Left lobe of liver (tissue), 2 donors: ENCODE data around the gene A2ML1. TPM values are rescaled to one million over a fixed set of nuclear protein-coding genes. Genes with fewer than 3 reads are reported as not detected.
A peak's percentile ranks its signal among the peaks of the same experiment; 100 is the strongest.
"Not testable (repeated sequence)": the region's sequence is repeated elsewhere in the genome, so short reads cannot be mapped to it uniquely, and the experiment has no call there.

Experiments
- ATAC-seq: fragments of 200-7000 bp; cut with Tn5 transposase; one replicate; pipeline ENCODE4 v1.9.1; 2020; ENCODE audit warnings: mild to moderate bottlenecking, moderate library complexity
- DNase-seq: peaks from one replicate; pipeline ENCODE4 v3.0.0-alpha.2; 2020; ENCODE audit warnings: low spot score
- total RNA-seq: library from RNA; stranded (reverse); gene quantifications from one replicate; pipeline ENCODE4 v1.2.1, GENCODE V29; 2021
- donor health status: DM: no; HTN: no; CAD: no; lungs with moderate emphysema.
- donor health status: DM: no; HTN: yes; CAD: no.

A2ML1 gene
- total RNA-seq, 1 donor from 2014 or later: not detected

DNA sequence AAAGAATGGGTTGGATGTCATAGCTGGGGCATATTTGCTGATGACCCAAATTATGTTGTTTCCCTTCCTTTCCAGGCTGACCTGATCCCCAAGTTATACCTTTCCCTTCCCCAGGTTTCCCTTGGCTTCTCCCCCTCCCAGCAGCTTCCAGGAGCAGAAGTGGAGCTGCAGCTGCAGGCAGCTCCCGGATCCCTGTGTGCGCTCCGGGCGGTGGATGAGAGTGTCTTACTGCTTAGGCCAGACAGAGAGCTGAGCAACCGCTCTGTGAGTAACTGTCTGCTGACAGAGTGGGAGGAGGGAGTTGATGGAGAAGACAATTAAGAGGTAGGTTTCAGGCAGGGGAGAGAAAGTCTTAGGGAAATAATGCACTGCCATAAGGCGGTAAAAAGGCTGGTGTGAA is 25.0 kb downstream of the A2ML1 start:
- ATAC-seq (no peak), DNase-seq (no peak)

DNA sequence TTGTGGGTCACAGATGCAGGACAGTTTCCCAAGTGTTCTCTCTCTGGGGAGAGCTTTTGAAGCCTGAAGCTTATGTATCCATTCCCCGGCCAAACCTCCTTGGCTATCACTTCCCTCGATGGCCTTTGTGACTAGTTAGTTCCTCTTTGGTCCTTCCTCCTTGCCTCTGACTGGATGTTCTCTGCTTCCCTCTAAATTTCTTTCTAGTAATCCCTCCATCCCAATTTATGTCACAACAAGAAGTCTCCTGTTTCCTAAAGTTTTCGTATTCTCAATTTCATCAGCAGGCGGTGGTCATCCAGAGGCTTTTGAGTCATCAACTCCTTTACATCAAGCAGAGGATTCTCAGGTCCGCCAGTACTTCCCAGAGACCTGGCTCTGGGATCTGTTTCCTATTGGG is 27.5 kb downstream of the A2ML1 start:
- ATAC-seq: no peak
- no peak for DNase-seq

DNA sequence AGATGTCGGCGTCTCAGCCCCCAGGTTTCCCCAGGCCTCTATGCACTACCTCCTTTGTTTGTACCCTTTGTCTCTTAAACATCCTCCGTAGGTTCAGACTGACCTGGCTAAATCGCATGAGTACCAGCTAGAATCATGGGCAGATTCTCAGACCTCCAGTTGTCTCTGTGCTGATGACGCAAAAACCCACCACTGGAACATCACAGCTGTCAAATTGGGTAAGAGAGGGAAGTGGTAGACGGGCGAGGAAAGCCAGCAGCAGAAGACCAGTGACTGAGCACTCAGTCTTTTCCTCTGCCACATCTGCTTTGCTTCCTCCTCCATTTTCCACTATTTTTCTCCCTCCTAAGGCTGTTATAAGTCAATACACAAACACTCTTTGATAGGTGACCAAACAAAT is 29.7 kb downstream of the A2ML1 start:
- ATAC-seq: no peak
- DNase-seq: no peak

DNA sequence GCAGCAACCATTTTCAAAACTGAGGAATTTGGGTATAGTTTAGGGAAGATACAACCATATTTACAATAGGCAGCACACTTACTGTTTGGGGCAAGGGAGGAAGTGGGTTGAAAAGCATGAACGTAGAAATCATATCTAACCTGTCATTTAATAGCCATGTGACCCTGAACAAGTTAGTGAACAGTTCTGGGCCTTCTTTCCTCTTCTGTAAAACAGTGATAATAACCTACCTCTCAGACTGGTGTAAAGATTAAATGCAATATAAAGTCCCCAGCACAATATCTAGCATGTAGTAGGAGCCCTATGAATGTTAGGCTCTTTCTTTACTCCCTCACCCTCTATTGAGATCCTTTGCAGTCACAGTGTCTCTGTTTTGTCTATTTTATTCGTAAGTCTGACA is 33.5 kb downstream of the A2ML1 start:
- ATAC-seq (no peak), DNase-seq (no peak)

DNA sequence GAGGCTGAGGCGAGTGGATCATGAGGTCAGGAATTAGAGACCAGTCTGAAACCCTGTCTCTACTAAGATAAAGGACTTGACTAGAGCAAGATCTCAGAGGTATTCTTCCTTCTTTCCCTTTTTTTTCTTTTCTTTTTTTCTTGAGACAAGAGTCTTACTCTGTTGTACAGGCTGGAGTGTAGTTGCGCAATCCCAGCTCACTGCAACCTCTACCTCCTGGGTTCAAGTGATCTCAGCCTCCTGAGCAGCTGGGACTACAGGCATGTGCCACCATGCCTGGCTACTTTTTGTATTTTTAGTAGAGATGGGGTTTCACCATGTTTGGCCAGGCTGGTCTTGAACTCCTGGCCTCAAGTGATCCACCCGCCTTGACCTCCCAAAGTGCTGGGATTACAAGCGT is 37.0 kb downstream of the A2ML1 start:
- ATAC-seq, DNase-seq: not testable (repeated sequence)

DNA sequence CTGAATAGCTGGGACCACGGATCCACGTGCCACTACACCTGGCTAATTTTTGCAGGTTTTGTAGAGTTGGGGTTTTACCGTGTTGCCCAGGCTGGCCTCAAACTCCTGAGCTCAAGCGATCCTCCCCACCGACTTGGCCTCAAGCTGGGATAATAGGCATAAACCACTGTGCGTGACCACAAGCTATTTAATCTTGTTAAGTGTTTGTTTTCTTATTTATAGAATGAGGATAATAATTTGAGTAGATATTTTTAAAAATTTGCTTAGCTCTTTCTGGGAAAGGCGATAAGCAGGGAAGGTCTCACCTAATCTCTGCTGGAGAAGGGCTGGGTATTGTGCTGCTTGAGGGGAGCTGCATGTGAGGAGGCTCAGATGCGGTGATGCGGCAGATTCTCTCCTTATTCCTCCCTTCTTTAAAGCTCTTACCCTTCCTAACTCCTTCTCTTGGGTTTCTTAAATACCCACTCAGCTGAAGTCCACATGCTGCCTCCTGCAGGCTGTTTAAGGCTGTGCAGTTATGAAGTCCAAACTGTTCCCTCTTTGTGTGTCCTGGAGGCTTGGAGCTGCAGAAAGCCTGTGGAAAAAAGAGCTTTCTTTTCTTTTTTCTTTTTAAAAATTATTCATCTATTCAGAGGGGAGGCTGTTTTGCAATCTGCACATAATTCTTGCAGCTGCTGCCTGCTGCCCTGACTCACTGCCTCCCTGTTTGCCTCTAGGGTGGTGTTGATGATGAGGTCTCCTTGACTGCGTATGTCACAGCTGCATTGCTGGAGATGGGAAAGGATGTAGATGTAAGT is 37.9 kb downstream of the A2ML1 start:
- peak; percentile 74 for ATAC-seq
- no peak for DNase-seq

DNA sequence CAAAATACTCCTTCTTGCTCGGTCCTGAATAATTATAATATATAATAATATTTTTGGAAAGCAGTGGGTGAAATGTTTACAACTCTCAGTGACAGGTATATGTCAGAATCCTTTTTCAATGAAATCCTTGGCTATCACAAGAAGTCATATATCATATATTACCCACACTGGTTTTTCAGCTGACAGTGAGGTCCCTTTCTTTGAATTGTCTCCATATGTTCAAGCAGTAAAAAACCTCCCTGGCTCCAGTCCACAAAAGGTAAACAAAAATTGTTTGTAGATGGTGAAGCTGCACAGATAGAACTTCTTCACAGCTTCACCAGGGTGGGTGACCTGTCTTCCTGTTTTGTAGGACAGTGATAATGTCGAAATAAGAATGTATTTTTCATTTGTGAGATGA is 44.0 kb downstream of the A2ML1 start:
- DNase-seq (no peak), ATAC-seq (no peak)

DNA sequence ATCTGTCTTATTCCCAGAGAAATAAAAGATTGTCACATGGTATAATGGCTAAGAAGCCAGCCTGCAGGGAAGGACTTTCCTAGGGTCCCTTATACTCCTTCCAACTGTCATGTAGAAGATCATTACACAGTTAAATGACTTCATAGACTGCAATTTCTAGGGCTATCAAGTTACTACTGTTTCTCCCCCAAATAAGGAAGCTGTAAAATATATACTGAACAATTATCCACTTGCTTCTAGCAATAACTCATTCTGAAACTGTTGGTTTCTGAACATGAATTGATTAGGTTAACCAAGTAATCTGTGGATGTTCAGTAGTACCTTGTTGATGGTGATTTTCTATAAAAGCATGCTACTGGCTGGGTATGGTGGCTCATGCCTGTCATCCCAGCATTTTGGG is 44.6 kb downstream of the A2ML1 start:
- ATAC-seq (no peak), DNase-seq (no peak)

DNA sequence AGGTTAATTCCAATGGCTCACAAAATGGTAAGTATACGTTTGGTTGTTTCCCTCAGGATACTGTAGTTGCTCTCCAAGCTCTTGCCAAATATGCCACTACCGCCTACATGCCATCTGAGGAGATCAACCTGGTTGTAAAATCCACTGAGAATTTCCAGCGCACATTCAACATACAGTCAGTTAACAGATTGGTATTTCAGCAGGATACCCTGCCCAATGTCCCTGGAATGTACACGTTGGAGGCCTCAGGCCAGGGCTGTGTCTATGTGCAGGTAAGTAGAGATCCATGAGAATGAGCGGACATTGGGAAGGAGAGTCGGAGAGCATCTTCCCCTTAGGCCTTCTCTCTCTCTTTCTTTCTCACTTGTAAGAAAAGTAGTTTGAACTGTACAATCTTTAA is 45.4 kb downstream of the A2ML1 start:
- no peak for DNase-seq
- no peak for ATAC-seq

DNA sequence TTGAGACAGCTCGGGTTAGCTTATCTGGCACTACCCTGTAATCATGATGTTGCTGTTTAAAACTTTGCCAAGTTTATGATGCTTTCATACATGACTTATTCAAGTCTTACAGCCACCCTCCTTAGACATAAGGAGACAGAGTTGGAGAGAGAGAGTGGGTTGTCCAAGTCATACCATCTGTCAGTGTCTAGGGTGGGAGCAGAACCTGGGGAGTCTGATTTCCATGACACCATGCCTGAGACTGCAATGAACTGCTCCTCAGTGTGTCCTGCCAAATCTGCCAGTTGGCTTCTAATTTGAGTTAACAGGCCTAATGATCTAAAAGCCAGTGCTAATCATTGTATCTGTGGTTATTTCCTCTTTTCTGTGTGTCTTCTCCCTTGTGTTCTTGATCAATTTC is 48.2 kb downstream of the A2ML1 start:
- DNase-seq (no peak), ATAC-seq (no peak)

DNA sequence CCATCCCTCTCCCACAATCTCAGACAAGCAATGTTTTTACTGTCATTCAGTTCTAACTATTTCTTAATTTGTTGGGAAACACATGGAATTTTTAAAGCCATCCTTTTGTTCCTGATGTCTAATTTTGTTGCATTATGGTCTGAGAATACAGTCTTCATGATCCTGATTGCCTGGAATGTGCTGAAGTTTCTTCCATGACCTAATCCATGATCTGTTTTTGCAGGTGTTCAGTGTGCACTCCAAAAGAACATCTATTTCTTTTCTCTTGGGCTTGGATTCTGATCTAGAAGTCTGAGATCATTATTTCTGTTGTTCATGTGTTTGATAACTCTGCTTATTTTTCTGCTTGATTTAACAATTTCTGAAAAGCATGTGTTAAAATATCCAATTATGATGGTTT is 48.6 kb downstream of the A2ML1 start:
- ATAC-seq: no peak
- no peak for DNase-seq

DNA sequence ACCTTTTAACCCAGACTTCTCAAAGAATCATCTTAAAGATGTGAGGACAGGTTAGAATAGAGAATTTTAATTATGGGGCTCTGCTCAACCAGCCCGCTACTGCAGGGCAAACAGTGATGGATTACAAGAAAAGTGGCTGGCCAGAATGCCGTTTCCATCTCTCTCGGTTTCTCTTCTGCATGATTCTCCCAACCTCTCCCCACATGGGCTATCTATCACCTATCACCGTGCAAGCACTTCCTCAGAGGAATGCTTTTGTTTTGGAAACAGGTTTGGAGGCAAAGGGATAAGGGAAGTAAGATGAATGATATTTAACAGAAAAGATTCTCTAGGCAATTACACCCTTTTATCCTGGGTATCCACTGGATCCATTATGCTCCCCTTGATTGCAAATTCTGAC is 54.5 kb downstream of the A2ML1 start:
- ATAC-seq: no peak
- no peak for DNase-seq

DNA sequence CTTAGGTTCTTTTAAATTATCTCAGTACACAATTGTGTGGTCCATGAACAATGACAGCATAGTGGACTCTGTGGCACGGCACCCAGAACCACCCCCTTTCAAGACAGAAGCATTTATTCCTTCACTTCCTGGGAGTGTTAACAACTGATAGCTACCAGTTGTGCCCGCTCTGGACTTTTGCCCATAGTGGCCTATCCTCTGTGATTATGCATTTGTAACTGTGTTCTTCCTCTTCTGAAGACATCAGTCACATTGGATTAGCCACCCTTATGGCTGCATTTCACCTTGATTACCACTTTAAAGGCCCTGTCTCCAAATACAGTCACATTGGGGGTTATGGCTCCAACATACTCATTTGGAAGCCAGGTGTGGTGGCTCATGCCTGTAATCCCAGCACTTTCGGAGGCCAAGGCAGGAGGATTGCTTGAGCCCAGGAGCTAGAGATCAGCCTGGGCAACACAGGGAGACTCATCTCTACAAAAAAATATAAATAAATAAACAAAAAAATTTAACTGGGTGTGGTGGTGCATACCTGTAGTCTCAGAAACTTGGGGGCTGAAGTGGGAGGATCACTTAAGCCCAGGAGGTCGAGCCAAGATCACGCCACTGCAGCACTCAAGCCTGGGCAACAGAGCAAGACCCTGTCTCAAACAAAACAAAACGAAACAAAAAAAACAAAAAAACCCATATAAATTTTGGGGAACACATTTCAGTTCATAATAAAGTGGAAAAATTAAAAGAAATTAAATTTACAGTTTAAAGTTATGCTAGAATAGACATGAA is 64.3 kb downstream of the A2ML1 start:
- DNase-seq: no peak
- no peak for ATAC-seq

DNA sequence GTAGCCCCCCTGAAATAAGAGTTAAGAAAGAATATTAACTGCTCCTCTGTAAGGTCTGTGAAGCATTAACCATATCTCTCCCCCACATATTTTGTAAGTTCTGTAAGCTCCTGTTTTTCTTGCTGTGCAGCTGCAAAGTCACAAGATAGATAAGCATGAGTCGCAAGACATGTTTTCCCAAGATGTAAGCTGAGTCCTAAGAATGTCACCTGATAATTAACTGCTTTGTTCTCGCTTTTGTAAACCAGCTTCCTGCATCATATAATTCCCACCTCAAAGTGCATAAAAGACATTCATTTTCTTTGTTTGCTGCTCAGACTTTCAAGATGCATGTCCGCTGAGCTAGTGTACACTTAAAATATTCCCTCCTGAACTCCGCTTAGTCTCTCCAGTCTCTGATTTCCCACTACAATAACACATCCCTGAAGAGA is 64.9 kb downstream of the A2ML1 start:
- ATAC-seq (no peak), DNase-seq (no peak)

DNA sequence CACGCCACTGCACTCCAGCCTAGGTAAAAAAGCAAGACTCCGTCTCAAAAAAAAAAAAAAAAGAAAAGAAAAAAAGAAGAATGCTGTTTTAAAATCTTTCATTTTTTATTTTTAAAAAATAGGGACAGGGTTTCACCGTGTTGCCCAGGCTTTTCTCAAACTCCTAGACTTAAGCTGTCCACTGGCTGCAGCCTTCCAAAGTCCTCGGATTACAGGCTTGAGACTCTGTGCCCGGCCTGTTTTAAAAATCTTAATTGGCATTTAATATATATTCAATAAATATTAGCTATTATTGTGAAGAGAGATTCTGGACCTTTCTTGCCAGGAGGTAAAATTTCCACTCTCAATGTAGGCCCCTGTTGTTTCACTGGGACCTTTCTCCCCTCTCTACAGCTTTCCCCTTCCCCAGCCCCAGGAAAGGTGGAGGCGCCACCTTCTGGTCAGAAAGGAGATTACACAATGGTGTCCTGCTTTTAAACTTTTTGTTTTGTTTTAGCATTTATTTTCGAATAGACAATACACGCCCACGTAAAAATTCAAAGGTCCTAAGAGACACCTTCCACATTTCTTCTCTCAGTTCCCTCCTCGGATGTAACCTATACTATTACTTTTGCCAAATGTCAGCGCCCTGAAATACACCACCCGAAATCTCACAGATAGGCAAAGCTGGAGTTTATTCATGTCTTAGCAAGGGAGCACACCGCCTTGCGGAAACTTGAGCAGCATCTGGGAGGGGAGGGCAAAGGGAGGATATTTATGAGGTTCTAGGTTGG is 68.1 kb downstream of the A2ML1 start:
- ATAC-seq (peak; percentile 94), DNase-seq (no peak)

DNA sequence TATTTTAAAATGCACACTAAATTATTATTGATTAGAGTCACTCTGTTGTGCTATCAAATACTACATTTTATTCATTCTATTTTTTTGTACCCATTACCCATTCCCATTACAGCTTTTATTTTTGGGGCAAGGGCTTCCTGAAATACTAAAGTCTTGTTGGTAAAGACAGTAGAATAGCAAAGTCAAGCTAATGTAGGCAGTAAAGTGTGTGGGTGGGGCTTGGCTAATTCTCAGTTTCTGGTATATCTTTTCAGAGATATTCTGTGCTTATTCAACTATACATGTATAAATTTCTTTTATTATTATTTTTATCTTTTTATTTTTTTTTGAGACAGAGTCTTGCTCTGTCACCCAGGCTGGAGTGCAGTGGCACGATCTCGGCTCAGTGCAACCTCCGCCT is 69.6 kb downstream of the A2ML1 start:
- ATAC-seq: no peak
- DNase-seq: no peak

DNA sequence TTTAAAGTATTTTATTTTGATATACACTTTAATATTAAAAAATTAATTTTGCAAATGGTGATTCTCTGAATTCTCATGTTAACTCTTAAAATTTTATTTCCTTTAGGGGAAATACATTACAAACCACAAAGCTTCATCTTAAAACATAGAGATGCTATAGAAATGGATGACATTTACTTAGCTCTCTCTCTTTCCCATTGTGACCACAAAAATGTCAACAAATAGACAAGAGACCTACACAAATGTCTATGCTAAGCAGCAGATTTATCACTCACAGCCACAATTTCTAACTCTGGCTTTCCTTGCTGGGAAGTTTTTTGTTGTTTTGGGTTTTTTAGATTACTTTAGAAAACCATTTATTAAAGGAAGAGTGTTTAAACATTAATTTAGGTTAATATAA is 72.0 kb downstream of the A2ML1 start:
- ATAC-seq (no peak), DNase-seq (no peak)

DNA sequence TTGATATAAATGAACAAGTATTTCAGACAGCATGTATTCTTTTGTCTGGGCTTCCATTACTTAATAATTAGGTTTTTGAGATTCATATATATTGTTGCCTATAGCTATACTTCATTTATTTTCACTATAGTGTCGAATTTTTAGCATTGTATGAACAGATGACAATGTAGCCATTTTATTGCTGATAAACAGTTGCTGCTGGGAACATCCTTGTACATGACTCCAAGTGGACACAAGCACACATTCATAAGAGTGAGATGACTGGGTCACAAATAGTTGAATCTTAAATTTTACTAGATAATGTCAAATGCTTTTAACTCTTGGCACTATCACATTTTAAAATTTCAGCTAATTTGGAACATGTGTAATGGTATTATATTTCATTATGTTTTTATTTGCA is 72.6 kb downstream of the A2ML1 start:
- no peak for ATAC-seq
- DNase-seq: no peak

DNA sequence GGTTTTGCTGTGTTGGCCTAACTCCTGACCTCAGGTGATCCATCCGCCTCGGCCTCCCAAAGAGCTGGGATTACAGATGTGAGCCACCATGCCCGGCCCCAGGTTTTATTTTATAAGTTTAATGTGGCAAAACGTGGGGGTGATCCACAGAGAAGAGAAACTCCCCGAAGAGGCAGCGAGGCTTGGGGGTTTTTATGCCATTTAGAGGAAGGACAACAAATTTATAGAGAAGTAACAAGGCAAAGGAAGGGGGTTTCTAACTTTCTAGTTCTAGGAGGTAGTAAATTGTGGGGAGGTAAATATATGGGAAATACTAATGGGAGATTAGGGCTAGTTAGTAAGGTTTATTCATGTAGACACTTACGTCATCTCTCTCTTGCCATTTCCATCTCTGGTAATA is 74.7 kb downstream of the A2ML1 start:
- ATAC-seq (no peak), DNase-seq (no peak)

DNA sequence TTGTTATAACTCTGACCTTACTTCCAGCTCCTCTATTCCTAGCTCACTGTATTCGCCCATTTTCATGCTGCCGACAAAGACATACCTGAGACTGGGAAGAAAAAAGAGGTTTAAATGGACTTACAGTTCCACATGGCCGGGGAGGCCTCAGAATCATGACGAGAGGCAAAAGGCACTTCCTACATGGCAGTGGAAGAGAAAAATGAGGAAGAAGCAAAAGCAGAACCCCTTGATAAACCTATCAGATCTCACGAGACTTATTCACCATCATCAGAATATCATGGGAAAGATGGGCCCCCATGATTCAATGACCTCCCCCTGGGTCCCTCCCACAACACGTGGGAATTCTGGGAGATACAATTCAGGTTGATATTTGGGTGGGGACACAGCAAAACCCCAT is 77.4 kb downstream of the A2ML1 start:
- no peak for ATAC-seq
- no peak for DNase-seq

DNA sequence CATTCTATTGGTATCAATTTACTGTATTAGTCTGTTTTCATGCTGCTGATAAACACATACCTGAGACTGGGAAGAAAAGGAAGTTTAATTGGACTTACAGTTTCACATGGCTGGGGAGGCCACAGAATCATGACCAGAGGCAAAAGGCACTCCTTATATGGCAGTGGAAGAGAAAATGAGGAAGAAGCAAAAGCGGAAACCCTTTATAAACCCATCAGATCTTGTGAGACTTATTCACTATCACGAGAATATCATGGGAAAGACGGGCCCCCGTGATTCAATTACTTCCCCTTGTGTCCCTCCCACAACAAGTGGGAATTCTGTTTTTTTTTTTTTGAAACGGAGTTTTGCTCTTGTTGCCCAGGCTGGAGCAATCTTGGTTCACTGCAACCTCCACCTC is 80.3 kb downstream of the A2ML1 start:
- not testable (repeated sequence) for DNase-seq, ATAC-seq

DNA sequence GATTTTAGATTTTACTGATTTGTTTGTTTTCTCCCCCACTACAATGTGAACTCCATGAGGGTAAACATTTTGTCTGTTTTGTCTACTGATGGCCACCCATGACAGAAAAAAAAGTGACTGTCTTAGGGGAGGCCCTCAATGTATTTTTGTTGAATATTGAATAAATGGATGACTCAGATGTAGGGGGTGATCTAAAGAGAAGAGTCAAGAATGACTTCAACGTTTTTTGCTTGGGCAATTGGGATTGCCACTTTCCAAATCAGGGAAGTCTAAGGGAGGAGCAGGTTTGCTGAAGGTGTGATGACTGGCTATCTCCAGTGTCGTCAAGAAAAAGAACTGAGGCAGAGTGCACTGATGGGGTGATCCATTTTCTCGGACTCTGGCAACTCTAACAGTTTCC is 81.2 kb downstream of the A2ML1 start:
- no peak for ATAC-seq
- DNase-seq: no peak
